Measurements from ENCODE around the gene HIRIP3. TPM values are rescaled to one million over a fixed set of nuclear protein-coding genes. Genes with fewer than 3 reads are reported as not detected.
A peak's percentile ranks its signal among the peaks of the same experiment; 100 is the strongest.
"Not testable (repeated sequence)": the region's sequence is repeated elsewhere in the genome, so short reads cannot be mapped to it uniquely, and the experiment has no call there.

Gene HIRIP3
- total RNA-seq, 1 experiment from 2014 or later = 18.9 TPM

DNA sequence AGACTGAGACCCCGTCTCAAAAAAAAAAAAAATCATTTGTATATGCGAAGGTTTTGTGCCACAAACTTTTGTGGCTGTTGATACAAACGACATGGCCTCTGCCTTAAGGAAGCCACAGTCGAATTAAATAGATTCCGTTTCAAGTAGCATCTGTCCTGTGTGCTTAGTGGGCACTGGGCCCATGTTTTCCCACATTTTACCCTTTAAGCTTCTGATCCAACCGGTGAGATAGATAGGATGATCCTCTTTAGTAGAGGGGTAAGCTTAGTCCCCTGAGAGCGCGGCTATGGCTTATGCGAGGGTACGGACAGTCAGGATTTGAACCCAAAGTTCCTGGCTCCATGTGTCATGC, 34.3 kb downstream of the HIRIP3 start:
- POLR2A ChIA-PET = interaction anchor here (0.6 to 2.5 kb wide), 8 partner anchors 12 to 131 kb away, joined by 3 to 17 read pairs (median 5); partner anchors contain the start of genes KCTD13, SEZ6L2 and TBX6
- CTCF ChIA-PET = interaction anchor here (0.7 to 2.7 kb wide), 20 partner anchors 8 to 884 kb away, joined by 3 to 25 read pairs (median 4); partner anchors contain the start of genes ALDOA, KCTD13, TAOK2 and TBX6
- TF ChIP-seq CREB1 (CRISPR knock-in tag; IDR thresholded peaks at IDR 0.05) = no peak
- TF ChIP-seq, protein P1, sequence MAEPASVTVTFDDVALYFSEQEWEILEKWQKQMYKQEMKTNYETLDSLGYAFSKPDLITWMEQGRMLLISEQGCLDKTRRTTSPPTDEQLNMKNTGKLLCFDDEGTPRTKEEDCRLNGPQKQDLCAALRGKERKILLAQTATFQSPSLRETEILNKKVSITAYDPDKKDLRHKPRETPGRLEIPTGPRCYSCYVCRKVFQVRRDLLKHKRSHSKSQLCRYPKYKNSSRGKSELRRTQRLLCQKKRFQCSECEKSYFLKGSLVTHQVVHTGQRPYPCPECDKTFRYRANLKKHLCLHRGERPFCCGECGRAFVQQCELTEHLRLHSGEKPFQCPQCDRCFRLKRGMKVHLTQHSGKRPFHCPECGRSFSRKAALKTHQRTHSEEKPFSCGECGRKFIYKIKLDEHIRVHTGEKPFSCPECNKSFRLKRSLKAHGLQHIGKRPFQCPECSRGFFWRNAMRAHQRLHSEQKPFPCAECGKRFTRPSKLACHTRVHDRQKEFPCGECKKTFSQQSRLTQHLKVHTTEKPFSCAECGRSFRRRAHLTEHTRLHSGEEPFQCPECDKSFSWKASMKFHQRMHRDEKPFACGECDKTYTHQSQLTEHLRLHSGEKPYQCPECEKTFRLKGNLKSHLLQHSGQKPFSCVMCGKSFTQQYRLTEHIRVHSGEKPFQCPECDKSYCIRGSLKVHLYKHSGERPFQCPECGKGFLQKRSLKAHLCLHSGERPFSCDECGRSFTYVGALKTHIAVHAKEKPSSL (CRISPR knock-in tag; conservative IDR thresholded peaks at IDR 0.05) = no peak
- TF ChIP-seq, protein P2, sequence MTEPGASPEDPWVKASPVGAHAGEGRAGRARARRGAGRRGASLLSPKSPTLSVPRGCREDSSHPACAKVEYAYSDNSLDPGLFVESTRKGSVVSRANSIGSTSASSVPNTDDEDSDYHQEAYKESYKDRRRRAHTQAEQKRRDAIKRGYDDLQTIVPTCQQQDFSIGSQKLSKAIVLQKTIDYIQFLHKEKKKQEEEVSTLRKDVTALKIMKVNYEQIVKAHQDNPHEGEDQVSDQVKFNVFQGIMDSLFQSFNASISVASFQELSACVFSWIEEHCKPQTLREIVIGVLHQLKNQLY (CRISPR knock-in tag; IDR thresholded peaks at IDR 0.05) = no peak
- no peak for TF ChIP-seq GRHL2 (CRISPR knock-in tag; IDR thresholded peaks at IDR 0.05; ENCODE audit: insufficient replicate concordance, severe bottlenecking)
- TF ChIP-seq, protein P3, sequence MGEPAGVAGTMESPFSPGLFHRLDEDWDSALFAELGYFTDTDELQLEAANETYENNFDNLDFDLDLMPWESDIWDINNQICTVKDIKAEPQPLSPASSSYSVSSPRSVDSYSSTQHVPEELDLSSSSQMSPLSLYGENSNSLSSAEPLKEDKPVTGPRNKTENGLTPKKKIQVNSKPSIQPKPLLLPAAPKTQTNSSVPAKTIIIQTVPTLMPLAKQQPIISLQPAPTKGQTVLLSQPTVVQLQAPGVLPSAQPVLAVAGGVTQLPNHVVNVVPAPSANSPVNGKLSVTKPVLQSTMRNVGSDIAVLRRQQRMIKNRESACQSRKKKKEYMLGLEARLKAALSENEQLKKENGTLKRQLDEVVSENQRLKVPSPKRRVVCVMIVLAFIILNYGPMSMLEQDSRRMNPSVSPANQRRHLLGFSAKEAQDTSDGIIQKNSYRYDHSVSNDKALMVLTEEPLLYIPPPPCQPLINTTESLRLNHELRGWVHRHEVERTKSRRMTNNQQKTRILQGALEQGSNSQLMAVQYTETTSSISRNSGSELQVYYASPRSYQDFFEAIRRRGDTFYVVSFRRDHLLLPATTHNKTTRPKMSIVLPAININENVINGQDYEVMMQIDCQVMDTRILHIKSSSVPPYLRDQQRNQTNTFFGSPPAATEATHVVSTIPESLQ (CRISPR knock-in tag; IDR thresholded peaks at IDR 0.05) = no peak
- no peak for TF ChIP-seq RELA (CRISPR knock-in tag; IDR thresholded peaks at IDR 0.05; ENCODE audit: borderline replicate concordance)
- TF ChIP-seq TEAD1 (CRISPR knock-in tag; IDR thresholded peaks at IDR 0.05) = no peak
- TF ChIP-seq NFYB (CRISPR knock-in tag; conservative IDR thresholded peaks at IDR 0.05; ENCODE audit: low read depth) = no peak
- no peak for TF ChIP-seq IRF2 (CRISPR knock-in tag; IDR thresholded peaks at IDR 0.05; ENCODE audit: borderline replicate concordance, low read depth)
- no peak for TF ChIP-seq CREM (CRISPR knock-in tag; IDR thresholded peaks at IDR 0.05)
- TF ChIP-seq TP53 (CRISPR knock-in tag; IDR thresholded peaks at IDR 0.05) = no peak
- TF ChIP-seq PRRX2 (CRISPR knock-in tag; IDR thresholded peaks at IDR 0.05) = no peak
- Mint-ChIP-seq H3K4me1 (peaks cover 13% of the 10 kb centered on the region), H3K36me3 (peaks cover 1% of the 10 kb centered on the region), H3K9me3 (no peaks in the 10 kb centered on the region), H3K27ac (peak overlapping the region; percentile 47; the same call in 1 of the 2 replicates), H3K4me3 (peak overlapping the region; percentile 76), H3K27me3 (ENCODE audit: low read depth) (peaks cover 12% of the 10 kb centered on the region)
- ATAC-seq (no peak), DNase-seq (ENCODE audit: low spot score) (no peak)

DNA sequence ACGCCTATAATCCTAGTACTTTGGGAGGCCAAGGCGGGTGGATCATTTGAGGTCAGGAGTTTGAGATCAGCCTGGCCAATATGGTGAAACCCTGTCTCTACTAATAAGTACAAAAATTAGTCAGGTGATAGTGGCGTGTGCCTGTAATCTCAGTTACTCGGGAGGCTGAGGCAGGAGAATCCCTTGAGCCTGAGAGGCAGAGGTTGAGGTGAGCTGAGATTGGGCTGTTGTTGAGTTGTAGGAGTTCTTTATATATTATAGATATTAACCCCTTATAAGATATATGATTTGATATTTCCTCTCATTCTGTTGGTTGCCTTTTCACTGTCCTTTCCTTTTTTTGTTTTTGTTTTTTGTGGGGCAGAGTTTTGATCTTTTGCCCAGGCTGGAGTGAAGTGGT, 35.6 kb downstream of the HIRIP3 start:
- H3K36me3 Mint-ChIP-seq; H3K4me3 Mint-ChIP-seq; ATAC-seq; H3K9me3 Mint-ChIP-seq; DNase-seq (ENCODE audit: low spot score); POLR2A ChIA-PET; H3K27ac Mint-ChIP-seq: not testable (repeated sequence)
- CTCF ChIA-PET = interaction anchor here (1.1 to 2.3 kb wide), 2 partner anchors 14 to 72 kb away, joined by 3 to 13 read pairs; partner anchors contain the start of genes TAOK2 and TLCD3B
- Mint-ChIP-seq H3K4me1 (peaks cover 13% of the 10 kb centered on the region), H3K27me3 (ENCODE audit: low read depth) (peaks cover 12% of the 10 kb centered on the region)

DNA sequence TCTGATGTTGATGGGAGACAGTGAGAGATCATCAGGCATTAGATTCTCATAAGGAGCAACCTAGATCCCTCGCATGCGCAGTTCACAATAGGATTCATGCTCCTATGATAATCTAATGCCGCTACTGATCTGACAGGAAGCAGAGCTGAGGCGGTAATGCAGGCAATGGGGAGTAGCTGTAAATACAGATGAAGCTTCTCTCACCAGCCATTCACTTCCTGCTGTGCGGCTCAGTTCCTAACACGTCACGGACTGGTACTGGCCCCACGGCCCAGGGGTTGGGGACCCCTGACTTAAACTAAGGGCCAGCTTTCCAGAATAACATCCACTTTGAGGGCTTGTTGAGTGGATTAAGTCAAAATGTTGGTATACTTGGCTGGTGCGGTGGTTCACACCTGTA, 36.1 kb downstream of the HIRIP3 start:
- Mint-ChIP-seq H3K27ac (no peak overlapping the region), H3K27me3 (ENCODE audit: low read depth) (peaks cover 12% of the 10 kb centered on the region), H3K4me1 (peaks cover 13% of the 10 kb centered on the region), H3K36me3 (no peaks in the 10 kb centered on the region), H3K4me3 (no peak overlapping the region), H3K9me3 (no peaks in the 10 kb centered on the region)
- DNase-seq (ENCODE audit: low spot score) (no peak), ATAC-seq (no peak)
- ChIA-PET POLR2A (no interaction called here), CTCF (interaction anchor here (1.1 kb wide), 1 partner anchor 14 kb away, joined by 3 read pairs; the partner anchor contains the start of gene TAOK2)
- TF ChIP-seq, protein P4, sequence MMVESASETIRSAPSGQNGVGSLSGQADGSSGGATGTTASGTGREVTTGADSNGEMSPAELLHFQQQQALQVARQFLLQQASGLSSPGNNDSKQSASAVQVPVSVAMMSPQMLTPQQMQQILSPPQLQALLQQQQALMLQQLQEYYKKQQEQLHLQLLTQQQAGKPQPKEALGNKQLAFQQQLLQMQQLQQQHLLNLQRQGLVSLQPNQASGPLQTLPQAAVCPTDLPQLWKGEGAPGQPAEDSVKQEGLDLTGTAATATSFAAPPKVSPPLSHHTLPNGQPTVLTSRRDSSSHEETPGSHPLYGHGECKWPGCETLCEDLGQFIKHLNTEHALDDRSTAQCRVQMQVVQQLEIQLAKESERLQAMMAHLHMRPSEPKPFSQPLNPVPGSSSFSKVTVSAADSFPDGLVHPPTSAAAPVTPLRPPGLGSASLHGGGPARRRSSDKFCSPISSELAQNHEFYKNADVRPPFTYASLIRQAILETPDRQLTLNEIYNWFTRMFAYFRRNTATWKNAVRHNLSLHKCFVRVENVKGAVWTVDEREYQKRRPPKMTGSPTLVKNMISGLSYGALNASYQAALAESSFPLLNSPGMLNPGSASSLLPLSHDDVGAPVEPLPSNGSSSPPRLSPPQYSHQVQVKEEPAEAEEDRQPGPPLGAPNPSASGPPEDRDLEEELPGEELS (CRISPR knock-in tag; IDR thresholded peaks at IDR 0.05) = no peak
- TF ChIP-seq ZNF396 (CRISPR knock-in tag; IDR thresholded peaks at IDR 0.05; ENCODE audit: borderline replicate concordance) (no peak), SOX15 (CRISPR knock-in tag; IDR thresholded peaks at IDR 0.05) (no peak), SP1 (CRISPR knock-in tag; conservative IDR thresholded peaks at IDR 0.05) (no peak), OVOL2 (CRISPR knock-in tag; IDR thresholded peaks at IDR 0.05; ENCODE audit: borderline replicate concordance) (no peak), JAZF1 (CRISPR knock-in tag; IDR thresholded peaks at IDR 0.05) (no peak), TP53 (CRISPR knock-in tag; IDR thresholded peaks at IDR 0.05) (no peak), TCF7 (CRISPR knock-in tag; IDR thresholded peaks at IDR 0.05; ENCODE audit: low read depth) (no peak), NFATC4 (CRISPR knock-in tag; IDR thresholded peaks at IDR 0.05) (no peak)
- TF ChIP-seq, protein P5, sequence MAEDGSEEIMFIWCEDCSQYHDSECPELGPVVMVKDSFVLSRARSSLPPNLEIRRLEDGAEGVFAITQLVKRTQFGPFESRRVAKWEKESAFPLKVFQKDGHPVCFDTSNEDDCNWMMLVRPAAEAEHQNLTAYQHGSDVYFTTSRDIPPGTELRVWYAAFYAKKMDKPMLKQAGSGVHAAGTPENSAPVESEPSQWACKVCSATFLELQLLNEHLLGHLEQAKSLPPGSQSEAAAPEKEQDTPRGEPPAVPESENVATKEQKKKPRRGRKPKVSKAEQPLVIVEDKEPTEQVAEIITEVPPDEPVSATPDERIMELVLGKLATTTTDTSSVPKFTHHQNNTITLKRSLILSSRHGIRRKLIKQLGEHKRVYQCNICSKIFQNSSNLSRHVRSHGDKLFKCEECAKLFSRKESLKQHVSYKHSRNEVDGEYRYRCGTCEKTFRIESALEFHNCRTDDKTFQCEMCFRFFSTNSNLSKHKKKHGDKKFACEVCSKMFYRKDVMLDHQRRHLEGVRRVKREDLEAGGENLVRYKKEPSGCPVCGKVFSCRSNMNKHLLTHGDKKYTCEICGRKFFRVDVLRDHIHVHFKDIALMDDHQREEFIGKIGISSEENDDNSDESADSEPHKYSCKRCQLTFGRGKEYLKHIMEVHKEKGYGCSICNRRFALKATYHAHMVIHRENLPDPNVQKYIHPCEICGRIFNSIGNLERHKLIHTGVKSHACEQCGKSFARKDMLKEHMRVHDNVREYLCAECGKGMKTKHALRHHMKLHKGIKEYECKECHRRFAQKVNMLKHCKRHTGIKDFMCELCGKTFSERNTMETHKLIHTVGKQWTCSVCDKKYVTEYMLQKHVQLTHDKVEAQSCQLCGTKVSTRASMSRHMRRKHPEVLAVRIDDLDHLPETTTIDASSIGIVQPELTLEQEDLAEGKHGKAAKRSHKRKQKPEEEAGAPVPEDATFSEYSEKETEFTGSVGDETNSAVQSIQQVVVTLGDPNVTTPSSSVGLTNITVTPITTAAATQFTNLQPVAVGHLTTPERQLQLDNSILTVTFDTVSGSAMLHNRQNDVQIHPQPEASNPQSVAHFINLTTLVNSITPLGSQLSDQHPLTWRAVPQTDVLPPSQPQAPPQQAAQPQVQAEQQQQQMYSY (CRISPR knock-in tag; IDR thresholded peaks at IDR 0.05) = no peak
- TF ChIP-seq, protein P6, sequence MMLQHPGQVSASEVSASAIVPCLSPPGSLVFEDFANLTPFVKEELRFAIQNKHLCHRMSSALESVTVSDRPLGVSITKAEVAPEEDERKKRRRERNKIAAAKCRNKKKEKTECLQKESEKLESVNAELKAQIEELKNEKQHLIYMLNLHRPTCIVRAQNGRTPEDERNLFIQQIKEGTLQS (CRISPR knock-in tag; conservative IDR thresholded peaks at IDR 0.05) = no peak

All from WTC11 (cell line).